Measurements from ENCODE around the gene CACNB1.

CACNB1 gene

DNA sequence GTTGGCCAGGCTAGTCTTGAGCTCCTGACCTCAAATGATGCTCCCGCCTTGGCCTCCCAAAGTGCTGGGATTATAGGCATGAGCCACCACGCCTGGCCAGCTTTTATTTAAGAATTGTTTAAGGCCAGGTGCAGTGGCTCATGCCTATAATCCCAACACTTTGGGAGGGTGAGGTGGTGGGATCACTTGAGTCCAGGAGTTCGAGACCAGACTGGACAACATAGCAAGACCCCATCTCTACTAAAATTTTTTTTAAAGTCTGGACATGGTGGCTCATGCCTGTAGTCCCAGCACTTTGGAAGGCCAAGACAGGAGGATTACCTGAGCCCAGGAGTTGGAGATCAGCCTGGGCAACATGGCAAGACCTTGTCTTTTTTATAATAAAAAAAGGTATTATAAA is 51.2 kb downstream of the CACNB1 start:
- Histone ChIP-seq H3K4me3 (replicated peaks; ENCODE audit: insufficient read depth, low read length) (no peak overlapping the region), H3K27ac (replicated peaks) (no peak overlapping the region), H3K27me3 (ENCODE audit: insufficient read depth, poor library complexity, severe bottlenecking) (peaks cover 4% of the 10 kb centered on the region)
- DNase-seq (ENCODE audit: low read depth in 1 of 2, low spot score in 1 of 2): no peak
- TF ChIP-seq GABPA (IDR thresholded peaks at IDR 0.05; ENCODE audit: low read depth) (no peak), POLR2AphosphoS5 (IDR thresholded peaks at IDR 0.05; ENCODE audit: low read depth) (no peak), SPI1 (IDR thresholded peaks at IDR 0.05; ENCODE audit: borderline replicate concordance, low read depth) (no peak)
- TF ChIP-seq, protein P1, sequence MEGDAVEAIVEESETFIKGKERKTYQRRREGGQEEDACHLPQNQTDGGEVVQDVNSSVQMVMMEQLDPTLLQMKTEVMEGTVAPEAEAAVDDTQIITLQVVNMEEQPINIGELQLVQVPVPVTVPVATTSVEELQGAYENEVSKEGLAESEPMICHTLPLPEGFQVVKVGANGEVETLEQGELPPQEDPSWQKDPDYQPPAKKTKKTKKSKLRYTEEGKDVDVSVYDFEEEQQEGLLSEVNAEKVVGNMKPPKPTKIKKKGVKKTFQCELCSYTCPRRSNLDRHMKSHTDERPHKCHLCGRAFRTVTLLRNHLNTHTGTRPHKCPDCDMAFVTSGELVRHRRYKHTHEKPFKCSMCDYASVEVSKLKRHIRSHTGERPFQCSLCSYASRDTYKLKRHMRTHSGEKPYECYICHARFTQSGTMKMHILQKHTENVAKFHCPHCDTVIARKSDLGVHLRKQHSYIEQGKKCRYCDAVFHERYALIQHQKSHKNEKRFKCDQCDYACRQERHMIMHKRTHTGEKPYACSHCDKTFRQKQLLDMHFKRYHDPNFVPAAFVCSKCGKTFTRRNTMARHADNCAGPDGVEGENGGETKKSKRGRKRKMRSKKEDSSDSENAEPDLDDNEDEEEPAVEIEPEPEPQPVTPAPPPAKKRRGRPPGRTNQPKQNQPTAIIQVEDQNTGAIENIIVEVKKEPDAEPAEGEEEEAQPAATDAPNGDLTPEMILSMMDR (IDR thresholded peaks at IDR 0.05; ENCODE audit: insufficient read depth, low read length): no peak
- TF ChIP-seq, protein P2, sequence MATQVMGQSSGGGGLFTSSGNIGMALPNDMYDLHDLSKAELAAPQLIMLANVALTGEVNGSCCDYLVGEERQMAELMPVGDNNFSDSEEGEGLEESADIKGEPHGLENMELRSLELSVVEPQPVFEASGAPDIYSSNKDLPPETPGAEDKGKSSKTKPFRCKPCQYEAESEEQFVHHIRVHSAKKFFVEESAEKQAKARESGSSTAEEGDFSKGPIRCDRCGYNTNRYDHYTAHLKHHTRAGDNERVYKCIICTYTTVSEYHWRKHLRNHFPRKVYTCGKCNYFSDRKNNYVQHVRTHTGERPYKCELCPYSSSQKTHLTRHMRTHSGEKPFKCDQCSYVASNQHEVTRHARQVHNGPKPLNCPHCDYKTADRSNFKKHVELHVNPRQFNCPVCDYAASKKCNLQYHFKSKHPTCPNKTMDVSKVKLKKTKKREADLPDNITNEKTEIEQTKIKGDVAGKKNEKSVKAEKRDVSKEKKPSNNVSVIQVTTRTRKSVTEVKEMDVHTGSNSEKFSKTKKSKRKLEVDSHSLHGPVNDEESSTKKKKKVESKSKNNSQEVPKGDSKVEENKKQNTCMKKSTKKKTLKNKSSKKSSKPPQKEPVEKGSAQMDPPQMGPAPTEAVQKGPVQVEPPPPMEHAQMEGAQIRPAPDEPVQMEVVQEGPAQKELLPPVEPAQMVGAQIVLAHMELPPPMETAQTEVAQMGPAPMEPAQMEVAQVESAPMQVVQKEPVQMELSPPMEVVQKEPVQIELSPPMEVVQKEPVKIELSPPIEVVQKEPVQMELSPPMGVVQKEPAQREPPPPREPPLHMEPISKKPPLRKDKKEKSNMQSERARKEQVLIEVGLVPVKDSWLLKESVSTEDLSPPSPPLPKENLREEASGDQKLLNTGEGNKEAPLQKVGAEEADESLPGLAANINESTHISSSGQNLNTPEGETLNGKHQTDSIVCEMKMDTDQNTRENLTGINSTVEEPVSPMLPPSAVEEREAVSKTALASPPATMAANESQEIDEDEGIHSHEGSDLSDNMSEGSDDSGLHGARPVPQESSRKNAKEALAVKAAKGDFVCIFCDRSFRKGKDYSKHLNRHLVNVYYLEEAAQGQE (IDR thresholded peaks at IDR 0.05; ENCODE audit: insufficient replicate concordance, low read depth): no peak

DNA sequence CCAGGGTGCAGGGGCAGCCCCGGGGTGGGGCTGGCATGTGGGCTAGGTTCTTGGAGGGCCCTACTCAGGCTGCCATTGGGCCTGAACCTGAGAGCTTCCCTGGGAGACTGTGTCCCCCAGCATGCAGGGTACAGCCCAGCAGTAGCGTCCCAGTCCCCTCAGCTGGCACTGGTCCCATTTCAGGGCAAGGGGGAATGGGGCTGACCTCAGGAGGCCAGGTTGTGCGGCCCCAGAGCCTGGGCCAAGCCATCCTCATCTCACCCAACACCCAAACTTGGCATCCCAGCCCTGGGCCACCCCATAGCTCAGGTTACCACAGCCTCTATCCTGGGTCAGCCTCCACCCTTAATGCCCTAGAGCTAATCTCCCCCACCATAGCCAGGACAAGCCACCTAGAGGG is 52.3 kb downstream of the CACNB1 start:
- Histone ChIP-seq H3K27me3 (ENCODE audit: insufficient read depth, poor library complexity, severe bottlenecking) (no peaks in the 10 kb centered on the region), H3K4me3 (replicated peaks; ENCODE audit: insufficient read depth, low read length) (no peak overlapping the region), H3K27ac (replicated peaks) (no peak overlapping the region)
- TF ChIP-seq GABPA (IDR thresholded peaks at IDR 0.05; ENCODE audit: low read depth) (no peak), POLR2AphosphoS5 (IDR thresholded peaks at IDR 0.05; ENCODE audit: low read depth) (no peak), SPI1 (IDR thresholded peaks at IDR 0.05; ENCODE audit: borderline replicate concordance, low read depth) (no peak)
- TF ChIP-seq, protein P1 (IDR thresholded peaks at IDR 0.05; ENCODE audit: insufficient read depth, low read length): no peak
- TF ChIP-seq, protein P2 (IDR thresholded peaks at IDR 0.05; ENCODE audit: insufficient replicate concordance, low read depth): no peak
- no peak for DNase-seq (ENCODE audit: low read depth in 1 of 2, low spot score in 1 of 2)

DNA sequence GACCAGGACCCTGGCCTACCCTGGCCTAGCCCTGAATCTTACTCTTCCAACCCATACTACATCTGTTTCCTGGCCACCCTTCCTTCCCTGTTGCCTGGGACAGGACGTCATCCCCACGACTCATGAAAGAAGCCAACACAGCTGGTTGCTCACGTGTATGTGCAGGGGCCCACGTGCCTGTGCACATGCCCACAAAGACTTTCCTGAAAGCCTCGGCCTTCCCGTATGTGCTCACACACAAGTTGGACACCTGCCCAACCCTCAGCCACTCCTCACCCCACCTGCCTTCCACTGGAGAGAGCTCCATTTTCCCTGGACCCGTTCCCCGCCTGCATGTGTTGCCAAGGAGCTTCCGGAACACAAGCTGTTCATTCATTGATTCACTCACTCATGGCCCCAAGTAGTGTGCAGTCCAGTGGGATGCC is 53.0 kb downstream of the CACNB1 start:
- H3K27ac ChIP-seq (replicated peaks): no peak overlapping the region
- TF ChIP-seq GABPA (IDR thresholded peaks at IDR 0.05; ENCODE audit: low read depth) (no peak), POLR2AphosphoS5 (IDR thresholded peaks at IDR 0.05; ENCODE audit: low read depth) (no peak), SPI1 (IDR thresholded peaks at IDR 0.05; ENCODE audit: borderline replicate concordance, low read depth) (no peak)
- TF ChIP-seq, protein P2 (IDR thresholded peaks at IDR 0.05; ENCODE audit: insufficient replicate concordance, low read depth): no peak
- TF ChIP-seq, protein P1 (IDR thresholded peaks at IDR 0.05; ENCODE audit: insufficient read depth, low read length): no peak
- H3K27me3 ChIP-seq (ENCODE audit: insufficient read depth, poor library complexity, severe bottlenecking): no peaks in the 10 kb centered on the region
- no peak overlapping the region for H3K4me3 ChIP-seq (replicated peaks; ENCODE audit: insufficient read depth, low read length)
- DNase-seq (ENCODE audit: low read depth in 1 of 2, low spot score in 1 of 2): no peak

Measured in HL-60 (cell line).